ENCODE results near the gene CD8A. TPM values are rescaled to one million over a fixed set of nuclear protein-coding genes. Genes with fewer than 3 reads are reported as not detected.
"Not testable (repeated sequence)": the region's sequence is repeated elsewhere in the genome, so short reads cannot be mapped to it uniquely, and the experiment has no call there.

CD8A gene
- total RNA-seq, 2 donors from 2014 or later, result 1.2 to 1.6 TPM

GRCh38 chr2:86750240-86750839 lies 40.4 kb downstream of the CD8A start:
- Histone ChIP-seq H3K36me3 (no peaks in the 10 kb centered on the region), H3K9ac (ENCODE audit: low read depth in 2 of 2, low read length in 2 of 2) (no peak overlapping the region), H3K27ac (no peak overlapping the region), H3K9me3 (no peaks in the 10 kb centered on the region), H3K27me3 (no peaks in the 10 kb centered on the region), H3K4me3 (no peak overlapping the region), H3K4me1 (peaks cover 10% of the 10 kb centered on the region)
- TF ChIP-seq CTCF (IDR thresholded peaks at IDR 0.05), result no peak
- DNase-seq, result no peak
- intact Hi-C loops (cut with DNase I), result loop anchor here (10.0 kb wide), 1 partner anchor 136 kb away; no protein-coding TSS in a partner anchor

GRCh38 chr2:86747711-86748639 lies 42.7 kb downstream of the CD8A start:
- Histone ChIP-seq H3K9ac (ENCODE audit: low read depth in 2 of 2, low read length in 2 of 2) (no peak overlapping the region), H3K27ac (peak overlapping the region; percentile 14), H3K27me3 (no peaks in the 10 kb centered on the region), H3K4me1 (peaks cover 10% of the 10 kb centered on the region), H3K9me3 (no peaks in the 10 kb centered on the region), H3K4me3 (no peak overlapping the region), H3K36me3 (no peaks in the 10 kb centered on the region)
- TF ChIP-seq CTCF (IDR thresholded peaks at IDR 0.05), result no peak
- peak; percentile 33 for DNase-seq
- intact Hi-C loops (cut with DNase I), result no loop called here

GRCh38 chr2:86746939-86747338 lies 43.8 kb downstream of the CD8A start:
- no peaks in the 10 kb centered on the region for H3K27me3 ChIP-seq
- peak overlapping the region; percentile 14 for H3K27ac ChIP-seq
- intact Hi-C loops (cut with DNase I), result no loop called here

GRCh38 chr2:86744152-86744551 lies 46.6 kb downstream of the CD8A start:
- no peak for TF ChIP-seq CTCF (IDR thresholded peaks at IDR 0.05)
- H3K4me1 ChIP-seq, result peaks cover 10% of the 10 kb centered on the region
- no peak overlapping the region for H3K27ac ChIP-seq
- no peak overlapping the region for H3K4me3 ChIP-seq
- no peaks in the 10 kb centered on the region for H3K36me3 ChIP-seq
- DNase-seq, result no peak
- no peaks in the 10 kb centered on the region for H3K9me3 ChIP-seq
- intact Hi-C loops (cut with DNase I), result no loop called here
- no peak overlapping the region for H3K9ac ChIP-seq (ENCODE audit: low read depth in 2 of 2, low read length in 2 of 2)
- H3K27me3 ChIP-seq, result no peaks in the 10 kb centered on the region

More at GRCh38 chr2:86746939-86747338, 43.8 kb downstream of the CD8A start:
- H3K4me1 ChIP-seq, result peaks cover 10% of the 10 kb centered on the region
- H3K9me3 ChIP-seq, result no peaks in the 10 kb centered on the region
- H3K9ac ChIP-seq (ENCODE audit: low read depth in 2 of 2, low read length in 2 of 2), result peak overlapping the region in 1 of 2 donors; percentile 26
- TF ChIP-seq CTCF (IDR thresholded peaks at IDR 0.05), result no peak
- no peaks in the 10 kb centered on the region for H3K36me3 ChIP-seq
- DNase-seq, result no peak
- no peak overlapping the region for H3K4me3 ChIP-seq

- H3K27ac ChIP-seq; H3K4me3 ChIP-seq; H3K36me3 ChIP-seq; intact Hi-C loops (cut with DNase I); DNase-seq; H3K4me1 ChIP-seq; H3K9ac ChIP-seq (ENCODE audit: low read depth in 2 of 2, low read length in 2 of 2); H3K27me3 ChIP-seq; H3K9me3 ChIP-seq: not testable (repeated sequence)
Observed at GRCh38 chr2:86741889-86742498, 48.7 kb downstream of the CD8A start.

- H3K9ac ChIP-seq (ENCODE audit: low read depth in 2 of 2, low read length in 2 of 2); H3K36me3 ChIP-seq; H3K4me1 ChIP-seq; H3K4me3 ChIP-seq; H3K27me3 ChIP-seq; DNase-seq; H3K27ac ChIP-seq; intact Hi-C loops (cut with DNase I); H3K9me3 ChIP-seq: not testable (repeated sequence)
Observed at GRCh38 chr2:86739889-86740288, 50.8 kb downstream of the CD8A start.

- DNase-seq; H3K27ac ChIP-seq; intact Hi-C loops (cut with DNase I); H3K9ac ChIP-seq (ENCODE audit: low read depth in 2 of 2, low read length in 2 of 2); H3K36me3 ChIP-seq; H3K27me3 ChIP-seq; H3K4me1 ChIP-seq; H3K9me3 ChIP-seq; H3K4me3 ChIP-seq: not testable (repeated sequence)
Observed at GRCh38 chr2:86739485-86739884, 51.2 kb downstream of the CD8A start.

GRCh38 chr2:86734896-86735295 lies 55.8 kb downstream of the CD8A start:
- H3K9me3 ChIP-seq; H3K27ac ChIP-seq; H3K36me3 ChIP-seq; H3K4me3 ChIP-seq; DNase-seq; H3K27me3 ChIP-seq; H3K4me1 ChIP-seq; intact Hi-C loops (cut with DNase I); H3K9ac ChIP-seq (ENCODE audit: low read depth in 2 of 2, low read length in 2 of 2): not testable (repeated sequence)

Measured in colonic mucosa (tissue), 4 donors.